ENCODE data around the gene NCLN. TPM values are rescaled to one million over a fixed set of nuclear protein-coding genes. Genes with fewer than 3 reads are reported as not detected.

Gene NCLN
- total and polyA plus RNA-seq, 9 of the 15 experiments (the other 6 are each of a cell fraction or from before 2014, with no cell fraction given), result 3.8 to 126 (median 39.6) TPM

DNA sequence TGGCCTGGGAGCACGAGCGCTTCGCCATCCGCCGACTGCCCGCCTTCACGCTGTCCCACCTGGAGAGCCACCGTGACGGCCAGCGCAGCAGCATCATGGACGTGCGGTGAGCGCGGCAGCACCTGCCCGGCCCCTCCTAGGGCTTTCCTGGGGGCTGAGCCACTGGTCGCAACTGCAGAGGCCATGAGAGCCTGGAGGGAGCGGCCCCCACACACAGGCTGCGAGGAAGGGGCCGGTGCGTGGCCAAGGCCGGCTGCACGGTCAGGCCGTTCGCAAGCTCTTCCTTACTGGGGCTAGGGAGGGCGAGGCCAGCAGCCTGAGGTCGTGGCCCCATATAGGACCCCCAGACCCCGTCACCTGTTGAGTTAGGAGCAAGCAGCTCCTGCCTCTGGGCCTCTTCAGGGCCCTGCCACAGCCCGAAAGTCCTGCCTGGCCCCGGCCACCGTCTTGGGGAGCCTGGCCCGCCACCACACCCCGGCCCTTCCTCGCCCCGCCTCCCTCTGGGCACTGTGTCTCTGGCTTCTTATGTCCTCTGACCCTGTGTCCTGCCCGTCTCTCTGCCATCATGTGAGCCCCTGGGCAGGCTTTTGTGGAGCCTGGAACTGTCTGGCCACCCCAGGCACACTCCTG, 19.0 kb downstream of the NCLN start:
- peaks cover 0 to 54% of the 10 kb centered on the region in 2 experiments; a peak in 2 of 5 replicates for H3K4me1 ChIP-seq (replicated peaks in 1 of 2; ENCODE audit: control insufficient read depth in 2 of 2, insufficient read depth in 2 of 2, low read length in 2 of 2)
- H3K4me3 ChIP-seq, result no peak overlapping the region
- no peaks in the 10 kb centered on the region for H3K27me3 ChIP-seq (ENCODE audit: control insufficient read depth in 2 of 2, insufficient read depth in 2 of 2, low read length in 2 of 2)
- H3K9me3 ChIP-seq (replicated peaks; ENCODE audit: control insufficient read depth, insufficient read depth, low read depth, low read length), result no peaks in the 10 kb centered on the region
- no peaks in the 10 kb centered on the region for H3K79me2 ChIP-seq (ENCODE audit: control insufficient read depth, insufficient read depth, low read length)
- no peak for DNase-seq (ENCODE audit: extremely low read depth in 1 of 4, low spot score in 3 of 4)
- H3K4me2 ChIP-seq (ENCODE audit: insufficient read depth, low read length), result no peak overlapping the region
- FAIRE-seq, result no peak
- H3K9me1 ChIP-seq (ENCODE audit: control insufficient read depth, insufficient read depth, low read length), result no peaks in the 10 kb centered on the region
- intact Hi-C loops (cut with micrococcal nuclease), result no loop called here
- peaks cover 83% of the 10 kb centered on the region; the same call in 2 of the 3 replicates for H3K36me3 ChIP-seq (ENCODE audit: control insufficient read depth, insufficient read depth, low read length)
- no peak overlapping the region for H3K27ac ChIP-seq (ENCODE audit: extremely low read depth, low read depth, low read length)
- in situ Hi-C loops (cut with MboI), result no loop called here
- TF ChIP-seq GABPB2 (CRISPR knock-in tag; conservative IDR thresholded peaks at IDR 0.05), result no peak
- TF ChIP-seq, protein P1, sequence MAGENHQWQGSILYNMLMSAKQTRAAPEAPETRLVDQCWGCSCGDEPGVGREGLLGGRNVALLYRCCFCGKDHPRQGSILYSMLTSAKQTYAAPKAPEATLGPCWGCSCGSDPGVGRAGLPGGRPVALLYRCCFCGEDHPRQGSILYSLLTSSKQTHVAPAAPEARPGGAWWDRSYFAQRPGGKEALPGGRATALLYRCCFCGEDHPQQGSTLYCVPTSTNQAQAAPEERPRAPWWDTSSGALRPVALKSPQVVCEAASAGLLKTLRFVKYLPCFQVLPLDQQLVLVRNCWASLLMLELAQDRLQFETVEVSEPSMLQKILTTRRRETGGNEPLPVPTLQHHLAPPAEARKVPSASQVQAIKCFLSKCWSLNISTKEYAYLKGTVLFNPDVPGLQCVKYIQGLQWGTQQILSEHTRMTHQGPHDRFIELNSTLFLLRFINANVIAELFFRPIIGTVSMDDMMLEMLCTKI (IDR thresholded peaks at IDR 0.05; ENCODE audit: partially characterized antibody), result no peak
- TF ChIP-seq SMARCB1 (IDR thresholded peaks at IDR 0.05; ENCODE audit: insufficient read length, low read depth), result no peak
- 0 out of 2 replicates have a peak, but pooled peaks have one; percentile 3 for TF ChIP-seq RBFOX2 (IDR thresholded peaks at IDR 0.05; ENCODE audit: low read depth, low read length)
- TF ChIP-seq BRD4 (IDR thresholded peaks at IDR 0.05), result no peak
- no peak for TF ChIP-seq MAFK (IDR thresholded peaks at IDR 0.05; ENCODE audit: low read length)
- ChIA-PET POLR2A (interaction anchor here (0.6 to 0.7 kb wide), 2 partner anchors 9 to 71 kb away, joined by 3 to 4 read pairs; no protein-coding TSS in a partner anchor), CTCF (ENCODE audit: low intra/inter-chr PET ratio) (no interaction called here)
- H4K20me1 ChIP-seq (replicated peaks; ENCODE audit: control insufficient read depth, insufficient read depth, low read length), result 0 out of 2 replicates have a peak, but pooled peaks cover 2% of the 10 kb centered on the region
- no TSS peak for BruUV-seq (replicated peaks)
- no peak for ATAC-seq
- H3K9ac ChIP-seq (ENCODE audit: insufficient read depth in 1 of 2, low read depth in 2 of 2, low read length in 2 of 2), result no peak overlapping the region; a peak in 1 of 4 replicates
- 93% methylated on average over 22 of the region's 35 CpGs for WGBS (ENCODE audit: insufficient coverage, low coverage, missing lambda C conversion rate)
- H2AFZ ChIP-seq (ENCODE audit: low read depth, low read length), result no peak overlapping the region
